Activated B cell treated with CpG ODN at 0.5 μM for 24 hours (primary cell): ENCODE data around the gene AMPD2. TPM values are rescaled to one million over a fixed set of nuclear protein-coding genes. Genes with fewer than 3 reads are reported as not detected.

Source experiments
- ATAC-seq: fragments of 200-7000 bp; cut with Tn5 transposase; one replicate; pipeline ENCODE4 v1.10.0; 2021; ENCODE audit warnings: low read depth, mild to moderate bottlenecking, moderate library complexity
- CTCF ChIA-PET: fragments of 350-600 bp; sonication (Branson Sonifier 250); formaldehyde crosslinking; loops from one replicate; lab custom pipeline; 2021; ENCODE audit warnings: antibody characterized with exemption; lab: Charles Lee
- POLR2A ChIA-PET: fragments of 350-600 bp; sonication (Branson Sonifier 250); formaldehyde crosslinking; loops from one replicate; lab custom pipeline; 2021; ENCODE audit warnings: antibody characterized with exemption; lab: Charles Lee
- DNase-seq: peaks from one replicate; pipeline ENCODE4 v3.0.0; 2022
- H3K27ac Mint-ChIP-seq: one replicate; pipeline ENCODE4 v1.8.0; 2020; ENCODE audit warnings: mixed read lengths
- H3K27me3 Mint-ChIP-seq: one replicate; pipeline ENCODE4 v1.8.0; 2021; ENCODE audit warnings: mixed read lengths
- H3K36me3 Mint-ChIP-seq: one replicate; pipeline ENCODE4 v1.8.0; 2021; ENCODE audit warnings: low read depth, mixed read lengths
- H3K4me1 Mint-ChIP-seq: one replicate; pipeline ENCODE4 v1.8.0; 2021; ENCODE audit warnings: mixed read lengths
- H3K4me3 Mint-ChIP-seq: one replicate; pipeline ENCODE4 v1.8.0; 2020; ENCODE audit warnings: mild to moderate bottlenecking, mixed read lengths
- H3K9me3 Mint-ChIP-seq: one replicate; pipeline ENCODE4 v1.8.0; 2020; ENCODE audit warnings: mixed read lengths
- CTCF ChIP-seq: fragments of 200-600 bp; IDR thresholded peaks from one replicate; pipeline ENCODE4 v1.8.0; 2022; ENCODE audit warnings: antibody characterized with exemption, mild to moderate bottlenecking
- intact Hi-C: fragments of 100-400 bp; cut with micrococcal nuclease; formaldehyde crosslinking; loops from one replicate; pipeline ENCODE4 v1.15.1; 2024
- total RNA-seq: library from RNA; stranded (reverse); gene quantifications from 2 replicates; pipeline ENCODE4 v1.2.3, GENCODE V29; 2022

Gene AMPD2
- total RNA-seq, 1 donor from 2014 or later: 64.9 TPM

- CTCF ChIA-PET: interaction anchor here (0.9 to 4.8 kb wide), 3 partner anchors 16 to 79 kb away, joined by 3 to 19 read pairs (median 4); no protein-coding TSS in a partner anchor
- Mint-ChIP-seq H3K4me1 (peaks cover 50% of the 10 kb centered on the region), H3K27me3 (no peaks in the 10 kb centered on the region), H3K9me3 (no peaks in the 10 kb centered on the region), H3K4me3 (no peak overlapping the region), H3K36me3 (peaks cover 46% of the 10 kb centered on the region), H3K27ac (peak overlapping the region; percentile 72)
- TF ChIP-seq CTCF: no peak
- DNase-seq (no peak), ATAC-seq (no peak)
- intact Hi-C loops: loop anchor here (10.0 kb wide), 1 partner anchor 200 kb away; the partner anchor contains the start of gene PSMA5
- POLR2A ChIA-PET: interaction anchor here (1.4 to 2.4 kb wide), 2 partner anchors 15 to 77 kb away, joined by 7 to 18 read pairs; partner anchors contain the start of gene GNAI3
Measured at GRCh38 chr1:109625176-109625575, 5.5 kb downstream of the AMPD2 start.

GRCh38 chr1:109625601-109626560 lies 6.2 kb downstream of the AMPD2 start:
- Mint-ChIP-seq H3K4me3 (no peak overlapping the region), H3K27ac (peak overlapping the region; percentile 72), H3K36me3 (peaks cover 50% of the 10 kb centered on the region), H3K9me3 (no peaks in the 10 kb centered on the region), H3K4me1 (peaks cover 48% of the 10 kb centered on the region), H3K27me3 (no peaks in the 10 kb centered on the region)
- ChIA-PET CTCF (interaction anchor here (1.3 to 4.8 kb wide), 2 partner anchors 15 to 80 kb away, joined by 4 to 19 read pairs; no protein-coding TSS in a partner anchor), POLR2A (interaction anchor here (2.4 kb wide), 1 partner anchor 77 kb away, joined by 18 read pairs; the partner anchor contains the start of gene GNAI3)
- DNase-seq: no peak
- intact Hi-C loops: loop anchor here (10.0 kb wide), 1 partner anchor 201 kb away; the partner anchor contains the start of gene PSMA5
- ATAC-seq: no peak
- no peak for TF ChIP-seq CTCF

GRCh38 chr1:109626682-109627408 lies 7.2 kb downstream of the AMPD2 start:
- no peak for DNase-seq
- peaks cover 60% of the 10 kb centered on the region for H3K36me3 Mint-ChIP-seq
- H3K4me3 Mint-ChIP-seq: no peak overlapping the region
- no peaks in the 10 kb centered on the region for H3K9me3 Mint-ChIP-seq
- no peak overlapping the region for H3K27ac Mint-ChIP-seq
- no peak for TF ChIP-seq CTCF
- POLR2A ChIA-PET: no interaction called here
- H3K4me1 Mint-ChIP-seq: peaks cover 39% of the 10 kb centered on the region
- intact Hi-C loops: loop anchor here (10.0 kb wide), 1 partner anchor 202 kb away; the partner anchor contains the start of gene PSMA5
- CTCF ChIA-PET: interaction anchor here (1.1 to 4.8 kb wide), 4 partner anchors 12 to 81 kb away, joined by 3 to 19 read pairs (median 4); no protein-coding TSS in a partner anchor
- H3K27me3 Mint-ChIP-seq: no peaks in the 10 kb centered on the region
- no peak for ATAC-seq

GRCh38 chr1:109627692-109628399 lies 8.2 kb downstream of the AMPD2 start:
- H3K4me3 Mint-ChIP-seq: no peak overlapping the region
- intact Hi-C loops: loop anchor here (10.0 kb wide), 1 partner anchor 203 kb away; the partner anchor contains the start of gene PSMA5

More at GRCh38 chr1:109627692-109628399, 8.2 kb downstream of the AMPD2 start:
- Mint-ChIP-seq H3K36me3 (peaks cover 63% of the 10 kb centered on the region), H3K27ac (no peak overlapping the region), H3K9me3 (no peaks in the 10 kb centered on the region), H3K4me1 (peaks cover 29% of the 10 kb centered on the region), H3K27me3 (no peaks in the 10 kb centered on the region)
- CTCF ChIA-PET: interaction anchor here (1.1 to 4.9 kb wide), 4 partner anchors 11 to 83 kb away, joined by 3 to 45 read pairs (median 11); partner anchors contain the start of gene GNAI3
- DNase-seq (no peak), ATAC-seq (no peak)
- no peak for TF ChIP-seq CTCF
- POLR2A ChIA-PET: interaction anchor here (0.9 to 2.4 kb wide), 4 partner anchors 9 to 81 kb away, joined by 3 to 6 read pairs (median 5); partner anchors contain the start of genes AMPD2, GNAI3 and GNAT2
